OCI-LY1 (cell line): ENCODE measurements around the gene TACC3.

ENCODE experiments used
- CTCF ChIP-seq: fragments of 200-600 bp; sonication (generic), shearing (Covaris generic); IDR thresholded peaks from 2 replicates; pipeline ENCODE4 v1.5.1; 2017; ENCODE audit warnings: mild to moderate bottlenecking, antibody characterized with exemption, low read length, moderate library complexity, mixed read lengths
- EZH2 ChIP-seq: fragments of 200-600 bp; sonication (generic), shearing (Covaris generic); IDR thresholded peaks from 2 replicates; pipeline ENCODE4 v1.8.0; 2017; ENCODE audit warnings: borderline replicate concordance, mixed run types, mild to moderate bottlenecking, antibody characterized with exemption, low read length, moderate library complexity, mixed read lengths

GRCh38 chr4:1718095-1718850, 3.0 kb upstream of the TACC3 start:
- no peak for TF ChIP-seq CTCF
- TF ChIP-seq EZH2: no peak
